K562 (cell line): ENCODE results near the gene TAF11. TPM values are rescaled to one million over a fixed set of nuclear protein-coding genes. Genes with fewer than 3 reads are reported as not detected.

Source experiments
- ATAC-seq: fragments of 200-7000 bp; cut with Tn5 transposase; 3 replicates; pipeline ENCODE4 v1.9.1; 2020; ENCODE audit warnings: moderate library complexity
- BruUV-seq: library from RNA; stranded (reverse); fragments of 400-500 nt; replicated peaks from 2 replicates; lab custom pipeline; 2021; lab: Mats Ljungman, UMichigan
- CTCF ChIA-PET: fragments of 300-600 bp; formaldehyde crosslinking; extraction: SDS; loops from one replicate; lab custom pipeline; 2021; ENCODE audit warnings: low intra/inter-chr PET ratio; lab: Yijun Ruan, JAX
- POLR2A ChIA-PET: fragments of 300-600, 350-650 bp; sonication (Branson Sonifier 250); formaldehyde crosslinking; extraction: SDS; loops from one replicate; lab custom pipeline; 2021; ENCODE audit warnings: antibody characterized with exemption, inconsistent platforms; lab: Yijun Ruan, JAX
- DNase-seq, 4 experiments: peaks; one replicate each; pipeline versions ENCODE4 v3.0.0 to v3.0.0-alpha.2; 2011 to 2018; ENCODE audit warnings: low spot score in 3 of 4, mixed read lengths in 3 of 4; ENCODE audit errors: extremely low read depth in 1 of 4
- FAIRE-seq: peaks from 2 replicates; lab custom pipeline; 2011; peaks lifted over from hg19 to GRCh38; lab: Jason Lieb, UNC
- H2AFZ ChIP-seq: 2 replicates; pipeline ENCODE4 v1.6.0; 2011; ENCODE audit warnings: low read depth, low read length, control low read depth, inconsistent platforms
- H3K27ac ChIP-seq: fragments of 200-600 bp; 3 replicates; pipeline ENCODE4 v1.8.0; 2011; ENCODE audit warnings: low read depth, mild to moderate bottlenecking, control low read depth, inconsistent platforms, low read length, moderate library complexity, mixed read lengths; ENCODE audit errors: extremely low read depth
- H3K27me3 ChIP-seq, 2 experiments: fragments of 300-600 bp in 1 of 2; 2 replicates in 1 of 2; 3 replicates in 1 of 2; pipeline versions ENCODE4 v1.6.0 to v1.8.0; 2011; ENCODE audit warnings: inconsistent platforms in 2 of 2, low read length in 2 of 2, mild to moderate bottlenecking in 1 of 2, mixed read lengths in 1 of 2, moderate library complexity in 1 of 2; ENCODE audit not compliant: control insufficient read depth in 2 of 2, insufficient read depth in 2 of 2
- H3K36me3 ChIP-seq: fragments of 300-600 bp; 3 replicates; pipeline ENCODE4 v1.8.0; 2011; ENCODE audit warnings: mild to moderate bottlenecking, low read length, inconsistent platforms; ENCODE audit not compliant: control insufficient read depth, insufficient read depth
- H3K4me1 ChIP-seq, 2 experiments: fragments of 200-600 bp in 1 of 2; replicated peaks in 1 of 2; 2 replicates in 1 of 2; 3 replicates in 1 of 2; pipeline versions ENCODE4 v1.5.1 to v1.8.0; 2011; ENCODE audit warnings: inconsistent platforms in 2 of 2, low read length in 2 of 2, mild to moderate bottlenecking in 1 of 2, mixed read lengths in 1 of 2, moderate library complexity in 1 of 2; ENCODE audit not compliant: control insufficient read depth in 2 of 2, insufficient read depth in 2 of 2
- H3K4me2 ChIP-seq: 2 replicates; pipeline ENCODE4 v1.6.1; 2011; ENCODE audit warnings: low read length, control low read depth, inconsistent platforms, mixed read lengths; ENCODE audit not compliant: insufficient read depth
- H3K4me3 ChIP-seq: fragments of 200-600 bp; sonication (generic), shearing (Covaris generic); 2 replicates; pipeline ENCODE4 v1.5.1; 2016; ENCODE audit warnings: control low read depth, inconsistent platforms
- H3K79me2 ChIP-seq: fragments of 200-600 bp; 3 replicates; pipeline ENCODE4 v1.8.0; 2011; ENCODE audit warnings: low read length, inconsistent platforms; ENCODE audit not compliant: control insufficient read depth, insufficient read depth
- H3K9ac ChIP-seq, 2 experiments: 2 replicates each; pipeline versions ENCODE4 v1.6.0 to v1.6.1; 2011; ENCODE audit warnings: low read depth in 2 of 2, low read length in 2 of 2, control low read depth in 1 of 2, inconsistent platforms in 1 of 2, mild to moderate bottlenecking in 1 of 2, mixed read lengths in 1 of 2; ENCODE audit not compliant: insufficient read depth in 1 of 2
- H3K9me1 ChIP-seq: one replicate; pipeline ENCODE4 v1.6.0; 2011; ENCODE audit warnings: inconsistent platforms, mild to moderate bottlenecking, low read length, moderate library complexity; ENCODE audit not compliant: control insufficient read depth, insufficient read depth
- H3K9me3 ChIP-seq: replicated peaks from 2 replicates; pipeline ENCODE4 v1.5.1; 2011; ENCODE audit warnings: low read depth, low read length, inconsistent platforms; ENCODE audit not compliant: control insufficient read depth, insufficient read depth
- H4K20me1 ChIP-seq: replicated peaks from 2 replicates; pipeline ENCODE4 v1.6.1; 2011; ENCODE audit warnings: low read length, inconsistent platforms, mixed read lengths; ENCODE audit not compliant: control insufficient read depth, insufficient read depth
- C11orf30 ChIP-seq: fragments of 450-650 bp; IDR thresholded peaks from 2 replicates; pipeline ENCODE4 v1.6.1; 2016; ENCODE audit warnings: low read depth, mild to moderate bottlenecking
- CHD2 ChIP-seq: IDR thresholded peaks from 2 replicates; pipeline ENCODE4 v1.6.1; 2011; ENCODE audit warnings: low read depth, low read length
- FOXA1 ChIP-seq: fragments of 450-650 bp; IDR thresholded peaks from 2 replicates; pipeline ENCODE4 v1.6.1; 2016; ENCODE audit warnings: mild to moderate bottlenecking, borderline replicate concordance
- HIVEP1 ChIP-seq: fragments of 250-450 bp; sonication (Bioruptor Pico); IDR thresholded peaks from 2 replicates; pipeline ENCODE4 v1.4.0; 2020; ENCODE audit warnings: mild to moderate bottlenecking
- HMBOX1 ChIP-seq: sonication (generic); IDR thresholded peaks from 2 replicates; pipeline ENCODE4 v1.6.1; 2016
- PKNOX1 ChIP-seq: fragments of 450-650 bp; IDR thresholded peaks from 2 replicates; pipeline ENCODE4 v1.6.1; 2016
- ZNF316 ChIP-seq: fragments of 450-650 bp; IDR thresholded peaks from 2 replicates; pipeline ENCODE4 v1.6.1; 2016
- ZNF76 ChIP-seq: fragments of 250-450 bp; sonication (Bioruptor Pico); IDR thresholded peaks from 2 replicates; pipeline ENCODE4 v1.4.0; 2020; ENCODE audit warnings: mild to moderate bottlenecking, moderate library complexity, borderline replicate concordance
- WGBS: fragments of 100-300 bp; shearing (Covaris generic); methylation state at CpG from one replicate; pipeline ENCODE4 v1.1.6; 2016; ENCODE audit warnings: low coverage, mixed read lengths; ENCODE audit not compliant: insufficient coverage; ENCODE audit errors: missing lambda C conversion rate; 5-methylcytosine and 5-hydroxymethylcytosine counted together
- in situ Hi-C: fragments of 300-500 bp; cut with MboI; formaldehyde crosslinking; loops from 4 replicates; pipeline ENCODE4 v1.15.0; 2018; ENCODE audit warnings: inconsistent platforms, mixed read lengths
- intact Hi-C: fragments of 100-400 bp; cut with micrococcal nuclease; formaldehyde crosslinking; loops from 2 replicates; pipeline ENCODE4 v1.14.2; 2022
- polyA plus RNA-seq, 8 experiments: library from polyadenylated mRNA; depleted of rRNA in 4 of 8; stranded (reverse) in 5 of 8; unstranded in 3 of 8; fragments of >200 nt; fragmentation: Nextera tagmentation in 2 of 8; fragmentation: Illumina TruSeq in 1 of 8; extraction: Ambion mirVana in 2 of 8; extraction: Trizol in 1 of 8; gene quantifications; 2 replicates each; pipeline versions ENCODE4 v1.2.1 to v1.2.3, GENCODE V29; 2011 to 2014; ENCODE audit warnings: inconsistent platforms in 1 of 8, missing spikeins in 1 of 8
- total RNA-seq, 7 experiments: library from RNA; depleted of rRNA in 6 of 7; stranded (reverse); fragments of >200 nt in 6 of 7; fragmentation: Illumina TruSeq in 2 of 7; extraction: Trizol in 2 of 7; gene quantifications; 2 replicates each; pipeline versions ENCODE4 v1.2.1 to v1.2.3, GENCODE V29; 2011 to 2021; ENCODE audit warnings: low replicate concordance in 1 of 7

Gene TAF11
- total and polyA plus RNA-seq, 9 of the 15 experiments (the other 6 are each of a cell fraction or from before 2014, with no cell fraction given) = 40.9 to 91.9 (median 71.9) TPM

- H3K27me3 ChIP-seq = no peaks in the 10 kb centered on the region
- no peak for FAIRE-seq
- TF ChIP-seq ZNF316 = peak; percentile 29; the same call in 1 of the 2 replicates
- TF ChIP-seq ZNF76 (CRISPR knock-in tag) = no peak
- no peak for TF ChIP-seq PKNOX1
- peak; percentile 36; the same call in 1 of the 2 replicates for TF ChIP-seq C11orf30
- TF ChIP-seq FOXA1 = no peak
- no peak for TF ChIP-seq HMBOX1
- TF ChIP-seq CHD2 = no peak
- TF ChIP-seq HIVEP1 = no peak
- H3K27ac ChIP-seq = no peak overlapping the region
- peaks cover 87% of the 10 kb centered on the region for H3K36me3 ChIP-seq
- BruUV-seq = no TSS peak
- H3K4me3 ChIP-seq = no peak overlapping the region
- POLR2A ChIA-PET = interaction anchor here (0.5 to 11.7 kb wide), 4 partner anchors 12 to 44 kb away, joined by 3 to 108 read pairs (median 4); partner anchors contain the start of genes ANKS1A and TAF11
- H3K4me1 ChIP-seq = no peaks in the 10 kb centered on the region; a peak in 1 of 5 replicates
- no peak overlapping the region for H3K4me2 ChIP-seq
- H3K9ac ChIP-seq = no peak overlapping the region
- H2AFZ ChIP-seq = no peak overlapping the region
- in situ Hi-C loops (no loop called here), intact Hi-C loops (no loop called here)
- peak in 1 of 4 experiments; percentile 7 for DNase-seq
- H3K9me1 ChIP-seq = no peaks in the 10 kb centered on the region
- ATAC-seq = no peak
- H4K20me1 ChIP-seq = 0 out of 2 replicates have a peak, but pooled peaks cover 3% of the 10 kb centered on the region
- H3K79me2 ChIP-seq = no peaks in the 10 kb centered on the region
- no peaks in the 10 kb centered on the region for H3K9me3 ChIP-seq
- WGBS = 92% methylated on average over 4 of the region's 4 CpGs
- CTCF ChIA-PET = no interaction called here
Measured at GRCh38 chr6:34871853-34872252, 16.0 kb downstream of the TAF11 start.
